Activated T-helper 2 cell treated with anti-CD3 and anti-CD28 coated beads, Interferon-gamma antibody, Interleukin-2, Interleukin-4, amounts not matched to agents 10 μg/mL and 5 μg/mL and 100 μg/mL, durations not matched to agents 14 hours and 24 hours and 36 hours (primary cell): ENCODE measurements around the gene NIPA2. TPM values are rescaled to one million over a fixed set of nuclear protein-coding genes. Genes with fewer than 3 reads are reported as not detected.
A peak's percentile ranks its signal among the peaks of the same experiment; 100 is the strongest.

ENCODE experiments used
- DNase-seq: peaks from one replicate; pipeline ENCODE4 v3.0.0; 2021; ENCODE audit warnings: low spot score
- H3K27ac Mint-ChIP-seq: one replicate; pipeline ENCODE4 v1.8.0; 2021; ENCODE audit warnings: mixed read lengths
- H3K27me3 Mint-ChIP-seq: one replicate; pipeline ENCODE4 v1.8.0; 2021; ENCODE audit warnings: low read depth, mixed read lengths
- H3K36me3 Mint-ChIP-seq: one replicate; pipeline ENCODE4 v1.8.0; 2021; ENCODE audit warnings: low read depth, mixed read lengths
- H3K4me1 Mint-ChIP-seq: one replicate; pipeline ENCODE4 v1.8.0; 2021; ENCODE audit warnings: low read depth, mixed read lengths
- H3K4me3 Mint-ChIP-seq: one replicate; pipeline ENCODE4 v1.8.0; 2021; ENCODE audit warnings: low read depth, mild to moderate bottlenecking, moderate library complexity, mixed read lengths
- H3K9me3 Mint-ChIP-seq: one replicate; pipeline ENCODE4 v1.8.0; 2021; ENCODE audit warnings: mixed read lengths
- intact Hi-C: fragments of 100-400 bp; cut with micrococcal nuclease; formaldehyde crosslinking; loops from one replicate; pipeline ENCODE4 v1.15.1; 2023
- total RNA-seq: library from RNA; stranded (reverse); gene quantifications from 2 replicates; pipeline ENCODE4 v1.2.3, GENCODE V29; 2022

NIPA2 gene
- total RNA-seq, 1 donor from 2014 or later: 65.3 TPM

- no peak overlapping the region for H3K4me3 Mint-ChIP-seq
- H3K27me3 Mint-ChIP-seq: no peaks in the 10 kb centered on the region
- H3K36me3 Mint-ChIP-seq: peaks cover 69% of the 10 kb centered on the region
- no peaks in the 10 kb centered on the region for H3K9me3 Mint-ChIP-seq
- intact Hi-C loops: no loop called here
- H3K4me1 Mint-ChIP-seq: peaks cover 25% of the 10 kb centered on the region
- no peak overlapping the region for H3K27ac Mint-ChIP-seq
- no peak for DNase-seq
Observed at GRCh38 chr15:22846073-22846472, 7.6 kb downstream of the NIPA2 start.

- no peaks in the 10 kb centered on the region for H3K9me3 Mint-ChIP-seq
- intact Hi-C loops: loop anchor here (10.0 kb wide), 1 partner anchor 105 kb away; no protein-coding TSS in a partner anchor
- DNase-seq: no peak
- peaks cover 67% of the 10 kb centered on the region for H3K36me3 Mint-ChIP-seq
- no peak overlapping the region for H3K4me3 Mint-ChIP-seq
- peak overlapping the region; percentile 16 for H3K27ac Mint-ChIP-seq
- peaks cover 17% of the 10 kb centered on the region for H3K4me1 Mint-ChIP-seq
- no peaks in the 10 kb centered on the region for H3K27me3 Mint-ChIP-seq
Observed at GRCh38 chr15:22850055-22850454, 11.6 kb downstream of the NIPA2 start.

- Mint-ChIP-seq H3K27ac (no peak overlapping the region), H3K9me3 (no peaks in the 10 kb centered on the region), H3K4me3 (no peak overlapping the region), H3K36me3 (peaks cover 66% of the 10 kb centered on the region), H3K27me3 (no peaks in the 10 kb centered on the region), H3K4me1 (peaks cover 9% of the 10 kb centered on the region)
- no peak for DNase-seq
- intact Hi-C loops: loop anchor here (10.0 kb wide), 1 partner anchor 103 kb away; no protein-coding TSS in a partner anchor
Observed at GRCh38 chr15:22851513-22851912, 13.0 kb downstream of the NIPA2 start.

DNA sequence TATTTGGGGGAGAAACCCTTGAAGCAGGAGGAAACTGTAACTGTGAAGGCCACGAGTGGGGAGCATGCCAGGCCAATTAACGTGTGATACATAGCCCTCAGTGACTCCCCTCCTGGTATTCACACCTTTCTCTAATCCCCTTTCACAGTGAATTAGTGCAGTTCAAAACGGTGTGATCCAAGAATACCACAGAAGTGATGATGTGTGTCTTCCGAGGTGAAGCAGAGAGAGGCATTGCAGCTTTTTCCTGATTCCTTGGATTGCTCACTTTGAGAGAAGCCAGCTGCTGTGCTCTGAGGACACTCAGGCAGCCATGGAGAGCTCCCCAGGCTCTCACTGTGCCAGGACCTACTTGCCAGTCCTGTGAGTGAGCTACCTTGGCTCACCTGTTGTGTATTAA lies 17.3 kb downstream of the NIPA2 start:
- no peak for DNase-seq
- H3K9me3 Mint-ChIP-seq: no peaks in the 10 kb centered on the region
- peaks cover 64% of the 10 kb centered on the region for H3K36me3 Mint-ChIP-seq
- no peaks in the 10 kb centered on the region for H3K27me3 Mint-ChIP-seq
- intact Hi-C loops: loop anchor here (10.0 kb wide), 1 partner anchor 99 kb away; no protein-coding TSS in a partner anchor
- H3K4me3 Mint-ChIP-seq: no peak overlapping the region
- H3K27ac Mint-ChIP-seq: peak overlapping the region; percentile 0
- H3K4me1 Mint-ChIP-seq: no peaks in the 10 kb centered on the region

GRCh38 chr15:22856659-22857058 lies 18.2 kb downstream of the NIPA2 start:
- Mint-ChIP-seq H3K4me3 (no peak overlapping the region), H3K27ac (no peak overlapping the region), H3K36me3 (peaks cover 67% of the 10 kb centered on the region), H3K9me3 (no peaks in the 10 kb centered on the region), H3K27me3 (no peaks in the 10 kb centered on the region), H3K4me1 (no peaks in the 10 kb centered on the region)
- DNase-seq: no peak
- intact Hi-C loops: loop anchor here (10.0 kb wide), 1 partner anchor 98 kb away; no protein-coding TSS in a partner anchor

GRCh38 chr15:22861161-22861560 lies 22.7 kb downstream of the NIPA2 start:
- DNase-seq: no peak
- H3K36me3 Mint-ChIP-seq: peaks cover 76% of the 10 kb centered on the region
- no peaks in the 10 kb centered on the region for H3K9me3 Mint-ChIP-seq
- intact Hi-C loops: no loop called here
- H3K27me3 Mint-ChIP-seq: no peaks in the 10 kb centered on the region
- no peak overlapping the region for H3K27ac Mint-ChIP-seq
- no peak overlapping the region for H3K4me3 Mint-ChIP-seq
- H3K4me1 Mint-ChIP-seq: peaks cover 5% of the 10 kb centered on the region

GRCh38 chr15:22863356-22863755 lies 24.9 kb downstream of the NIPA2 start:
- Mint-ChIP-seq H3K4me3 (no peak overlapping the region), H3K36me3 (peaks cover 81% of the 10 kb centered on the region), H3K9me3 (no peaks in the 10 kb centered on the region), H3K27ac (no peak overlapping the region), H3K4me1 (peaks cover 6% of the 10 kb centered on the region), H3K27me3 (no peaks in the 10 kb centered on the region)
- no peak for DNase-seq
- intact Hi-C loops: no loop called here

- DNase-seq: no peak
- intact Hi-C loops: no loop called here
- H3K27me3 Mint-ChIP-seq: no peaks in the 10 kb centered on the region
- H3K27ac Mint-ChIP-seq: no peak overlapping the region
- H3K9me3 Mint-ChIP-seq: no peaks in the 10 kb centered on the region
- H3K4me3 Mint-ChIP-seq: no peak overlapping the region
- H3K36me3 Mint-ChIP-seq: peaks cover 71% of the 10 kb centered on the region
- peaks cover 6% of the 10 kb centered on the region for H3K4me1 Mint-ChIP-seq
Observed at GRCh38 chr15:22866079-22866478, 27.6 kb downstream of the NIPA2 start.

- no peak for DNase-seq
- no peak overlapping the region for H3K27ac Mint-ChIP-seq
- H3K4me1 Mint-ChIP-seq: peaks cover 6% of the 10 kb centered on the region
- H3K4me3 Mint-ChIP-seq: no peak overlapping the region
- H3K27me3 Mint-ChIP-seq: no peaks in the 10 kb centered on the region
- intact Hi-C loops: no loop called here
- no peaks in the 10 kb centered on the region for H3K9me3 Mint-ChIP-seq
- peaks cover 60% of the 10 kb centered on the region for H3K36me3 Mint-ChIP-seq
Observed at GRCh38 chr15:22867886-22868285, 29.4 kb downstream of the NIPA2 start.

GRCh38 chr15:22868495-22868894 lies 30.0 kb downstream of the NIPA2 start:
- Mint-ChIP-seq H3K9me3 (no peaks in the 10 kb centered on the region), H3K36me3 (peaks cover 57% of the 10 kb centered on the region), H3K27ac (no peak overlapping the region), H3K27me3 (no peaks in the 10 kb centered on the region), H3K4me1 (peaks cover 6% of the 10 kb centered on the region), H3K4me3 (no peak overlapping the region)
- no peak for DNase-seq
- intact Hi-C loops: no loop called here

DNA sequence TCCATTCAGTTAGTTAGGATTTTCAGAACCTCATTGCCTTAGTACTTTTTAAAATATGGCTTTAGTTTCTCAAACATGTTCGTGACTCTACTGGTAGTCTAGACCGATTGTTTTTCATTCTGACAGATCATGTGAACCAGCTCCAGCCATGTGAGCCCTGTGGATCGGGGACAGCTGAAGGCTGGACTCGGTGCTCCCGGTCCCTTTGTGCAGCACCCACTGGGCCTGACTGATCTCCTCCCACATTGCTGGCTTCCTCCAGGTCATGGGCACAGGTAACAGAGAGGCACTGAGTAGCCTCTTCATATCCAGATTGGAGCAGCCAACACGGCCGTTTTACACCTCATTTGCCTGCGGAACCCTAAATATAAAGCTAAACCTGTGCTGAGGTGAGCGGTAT lies 30.5 kb downstream of the NIPA2 start:
- Mint-ChIP-seq H3K9me3 (no peaks in the 10 kb centered on the region), H3K4me3 (no peak overlapping the region), H3K36me3 (peaks cover 53% of the 10 kb centered on the region), H3K27me3 (no peaks in the 10 kb centered on the region), H3K4me1 (peaks cover 6% of the 10 kb centered on the region), H3K27ac (no peak overlapping the region)
- intact Hi-C loops: no loop called here
- DNase-seq: no peak

- Mint-ChIP-seq H3K27ac (no peak overlapping the region), H3K9me3 (no peaks in the 10 kb centered on the region), H3K4me1 (peaks cover 6% of the 10 kb centered on the region), H3K27me3 (no peaks in the 10 kb centered on the region), H3K36me3 (peaks cover 44% of the 10 kb centered on the region), H3K4me3 (no peak overlapping the region)
- no peak for DNase-seq
- intact Hi-C loops: no loop called here
Observed at GRCh38 chr15:22869856-22870255, 31.4 kb downstream of the NIPA2 start.

GRCh38 chr15:22870865-22871264 lies 32.4 kb downstream of the NIPA2 start:
- Mint-ChIP-seq H3K9me3 (no peaks in the 10 kb centered on the region), H3K4me1 (peaks cover 4% of the 10 kb centered on the region), H3K27me3 (no peaks in the 10 kb centered on the region), H3K4me3 (no peak overlapping the region), H3K36me3 (peaks cover 37% of the 10 kb centered on the region), H3K27ac (no peak overlapping the region)
- DNase-seq: no peak
- intact Hi-C loops: no loop called here
